ENCODE results near the gene PTPRM.

PTPRM gene

GRCh38 chr18:7557973-7558372 lies 9.1 kb upstream of the PTPRM start:
- Mint-ChIP-seq H3K4me3 (no peak overlapping the region), H3K4me1 (no peaks in the 10 kb centered on the region), H3K27me3 (peaks cover 6% of the 10 kb centered on the region), H3K27ac (no peak overlapping the region), H3K9me3 (no peaks in the 10 kb centered on the region), H3K36me3 (ENCODE audit: low read depth) (no peaks in the 10 kb centered on the region)
- ATAC-seq (no peak), DNase-seq (no peak)

- no peak for ATAC-seq
These were observed 8.3 kb upstream of the PTPRM start for GRCh38 chr18:7558769-7559168.

DNA sequence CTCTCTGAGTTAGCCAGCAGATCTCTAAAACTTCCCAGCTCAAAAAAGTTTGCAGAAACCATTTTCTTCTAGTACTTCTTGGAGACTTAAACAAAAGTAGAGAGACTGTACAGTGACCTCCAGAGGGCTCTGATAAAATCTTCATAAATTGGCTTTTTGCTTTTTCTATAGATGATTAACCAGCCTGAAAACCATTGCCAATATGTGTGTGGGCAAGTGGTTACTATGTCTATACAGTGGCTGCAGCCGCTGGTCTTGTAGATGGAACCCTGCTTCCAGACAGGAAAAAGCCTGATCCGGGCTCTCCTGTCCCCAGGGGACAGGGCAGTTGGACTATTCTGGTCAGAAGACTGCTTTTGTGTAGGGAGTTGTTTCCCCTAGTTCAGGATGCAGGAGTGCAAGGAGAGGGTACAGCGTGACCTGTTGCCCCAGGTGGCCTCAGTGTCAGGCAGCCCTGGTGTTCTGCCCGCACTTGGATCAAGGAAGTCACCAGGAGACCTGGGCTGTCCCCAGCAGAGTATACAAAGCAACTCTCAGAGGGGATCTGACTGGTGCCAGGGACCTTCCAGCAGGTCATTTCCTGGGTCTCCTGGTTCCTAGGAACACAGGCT lies 7.3 kb upstream of the PTPRM start:
- H3K36me3 Mint-ChIP-seq (ENCODE audit: low read depth) = no peaks in the 10 kb centered on the region
- ATAC-seq (no peak), DNase-seq (no peak)
- no peaks in the 10 kb centered on the region for H3K9me3 Mint-ChIP-seq
- no peak overlapping the region for H3K4me3 Mint-ChIP-seq
- peaks cover 10% of the 10 kb centered on the region for H3K27me3 Mint-ChIP-seq
- no peak overlapping the region for H3K27ac Mint-ChIP-seq
- H3K4me1 Mint-ChIP-seq = no peaks in the 10 kb centered on the region

More at GRCh38 chr18:7558769-7559168, 8.3 kb upstream of the PTPRM start:
- H3K9me3 Mint-ChIP-seq = no peaks in the 10 kb centered on the region
- no peaks in the 10 kb centered on the region for H3K4me1 Mint-ChIP-seq
- peaks cover 6% of the 10 kb centered on the region for H3K27me3 Mint-ChIP-seq
- H3K36me3 Mint-ChIP-seq (ENCODE audit: low read depth) = no peaks in the 10 kb centered on the region
- H3K4me3 Mint-ChIP-seq = no peak overlapping the region
- no peak overlapping the region for H3K27ac Mint-ChIP-seq
- DNase-seq = no peak

DNA sequence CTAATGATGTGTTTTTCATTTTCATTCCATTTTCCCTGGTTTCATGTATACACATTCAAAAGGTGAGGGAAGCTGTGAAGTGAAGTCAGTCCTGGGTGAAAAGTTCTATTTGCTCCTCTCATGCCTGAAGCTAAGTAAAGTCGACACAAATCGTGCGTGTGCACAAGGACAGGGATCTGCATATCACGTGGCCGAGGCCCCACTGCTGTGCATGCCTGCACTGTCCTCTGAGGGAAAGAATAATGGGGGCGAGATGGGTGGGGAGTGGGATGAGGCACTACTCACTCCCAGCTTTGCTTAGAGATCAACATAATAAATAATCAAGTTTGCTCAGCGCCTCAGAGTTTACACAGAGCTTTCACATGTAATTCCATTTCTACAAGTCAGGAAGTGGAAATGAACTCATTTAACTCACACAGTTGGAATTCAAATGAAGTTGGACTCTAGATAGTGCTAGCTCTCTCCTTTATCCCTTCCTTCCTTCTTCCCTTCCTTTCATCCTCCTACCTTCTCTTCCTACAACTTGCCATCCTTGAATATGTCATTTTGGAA lies 5.1 kb upstream of the PTPRM start:
- Mint-ChIP-seq H3K27me3 (peaks cover 26% of the 10 kb centered on the region), H3K4me1 (no peaks in the 10 kb centered on the region), H3K36me3 (ENCODE audit: low read depth) (no peaks in the 10 kb centered on the region), H3K4me3 (no peak overlapping the region), H3K9me3 (no peaks in the 10 kb centered on the region), H3K27ac (no peak overlapping the region)
- DNase-seq = no peak
- ATAC-seq = no peak

- DNase-seq = no peak
- H3K9me3 Mint-ChIP-seq = no peaks in the 10 kb centered on the region
- peaks cover 26% of the 10 kb centered on the region for H3K27me3 Mint-ChIP-seq
- no peaks in the 10 kb centered on the region for H3K36me3 Mint-ChIP-seq (ENCODE audit: low read depth)
- H3K4me1 Mint-ChIP-seq = no peaks in the 10 kb centered on the region
- H3K27ac Mint-ChIP-seq = no peak overlapping the region
- ATAC-seq = no peak
- H3K4me3 Mint-ChIP-seq = no peak overlapping the region
These were observed 4.6 kb upstream of the PTPRM start for GRCh38 chr18:7562491-7562890.

GRCh38 chr18:7565677-7566076 lies 1.4 kb upstream of the PTPRM start:
- peak overlapping the region; percentile 36 for H3K4me3 Mint-ChIP-seq

GRCh38 chr18:7566244-7566566 lies 911 bp upstream of the PTPRM start:
- H3K4me1 Mint-ChIP-seq = peaks cover 3% of the 10 kb centered on the region
- no peaks in the 10 kb centered on the region for H3K36me3 Mint-ChIP-seq (ENCODE audit: low read depth)
- DNase-seq = no peak
- no peaks in the 10 kb centered on the region for H3K9me3 Mint-ChIP-seq
- H3K27ac Mint-ChIP-seq = no peak overlapping the region
- ATAC-seq = no peak
- no peak overlapping the region for H3K4me3 Mint-ChIP-seq
- peaks cover 49% of the 10 kb centered on the region for H3K27me3 Mint-ChIP-seq

More at GRCh38 chr18:7565677-7566076, 1.4 kb upstream of the PTPRM start:
- H3K36me3 Mint-ChIP-seq (ENCODE audit: low read depth) = no peaks in the 10 kb centered on the region
- H3K4me1 Mint-ChIP-seq = peaks cover 3% of the 10 kb centered on the region
- no peaks in the 10 kb centered on the region for H3K9me3 Mint-ChIP-seq
- no peak for DNase-seq
- no peak for ATAC-seq
- H3K27ac Mint-ChIP-seq = no peak overlapping the region
- peaks cover 48% of the 10 kb centered on the region for H3K27me3 Mint-ChIP-seq

- Mint-ChIP-seq H3K4me1 (peaks cover 5% of the 10 kb centered on the region), H3K27me3 (peaks cover 43% of the 10 kb centered on the region), H3K36me3 (ENCODE audit: low read depth) (no peaks in the 10 kb centered on the region), H3K27ac (no peak overlapping the region), H3K4me3 (no peak overlapping the region), H3K9me3 (no peaks in the 10 kb centered on the region)
- ATAC-seq (peak; percentile 7), DNase-seq (peak; percentile 7)
These were observed 634 bp downstream of the PTPRM start for GRCh38 chr18:7567474-7568425.

GRCh38 chr18:7568426-7568825 lies 1.3 kb downstream of the PTPRM start:
- H3K36me3 Mint-ChIP-seq (ENCODE audit: low read depth) = no peaks in the 10 kb centered on the region
- no peaks in the 10 kb centered on the region for H3K9me3 Mint-ChIP-seq
- ATAC-seq (no peak), DNase-seq (peak; percentile 4)
- H3K27me3 Mint-ChIP-seq = peaks cover 47% of the 10 kb centered on the region
- H3K4me3 Mint-ChIP-seq = no peak overlapping the region
- H3K4me1 Mint-ChIP-seq = peaks cover 11% of the 10 kb centered on the region
- H3K27ac Mint-ChIP-seq = no peak overlapping the region

DNA sequence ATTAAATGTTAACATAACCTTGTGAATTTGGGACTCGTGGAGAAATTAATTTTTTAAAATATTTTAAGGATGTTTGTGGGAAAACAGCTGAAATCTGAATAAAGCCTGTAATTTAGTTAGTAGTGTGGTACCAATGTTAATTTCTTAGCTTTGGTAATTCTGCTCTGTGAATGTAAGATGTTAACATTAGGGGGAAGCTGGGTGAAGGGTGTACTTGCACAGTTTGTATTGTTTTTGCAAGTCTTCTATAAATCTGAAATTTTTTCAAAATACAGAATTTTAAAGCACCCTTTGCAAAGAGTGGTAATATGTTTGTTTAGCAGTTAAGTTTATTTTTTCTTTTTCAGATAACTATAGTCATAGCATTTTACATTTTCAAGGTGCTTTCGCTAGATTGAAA lies 4.5 kb downstream of the PTPRM start:
- Mint-ChIP-seq H3K36me3 (ENCODE audit: low read depth) (no peaks in the 10 kb centered on the region), H3K4me1 (peaks cover 11% of the 10 kb centered on the region), H3K9me3 (no peaks in the 10 kb centered on the region), H3K27me3 (peaks cover 27% of the 10 kb centered on the region), H3K27ac (no peak overlapping the region), H3K4me3 (no peak overlapping the region)
- ATAC-seq (no peak), DNase-seq (no peak)

DNA sequence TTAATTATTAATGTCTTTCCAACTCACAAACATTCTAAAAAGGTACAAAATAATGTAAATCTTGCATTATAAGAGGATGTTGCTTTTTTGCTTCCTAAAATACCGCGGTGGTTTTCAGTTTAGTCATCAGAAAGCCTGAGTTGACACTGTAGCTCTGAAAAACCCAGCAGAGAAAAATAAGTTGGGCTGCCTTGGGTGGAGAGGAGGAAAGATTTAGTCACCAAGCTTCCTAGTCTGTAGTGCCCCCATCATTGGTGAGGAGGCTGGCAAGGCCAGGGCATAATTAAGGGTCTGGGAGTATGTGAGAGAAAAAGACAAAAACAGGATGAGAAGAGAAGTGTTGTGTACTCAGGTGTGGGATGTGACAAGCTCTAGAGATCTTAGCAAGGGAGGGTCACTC lies 5.7 kb downstream of the PTPRM start:
- Mint-ChIP-seq H3K27ac (no peak overlapping the region), H3K4me3 (no peak overlapping the region), H3K27me3 (peaks cover 27% of the 10 kb centered on the region), H3K4me1 (peaks cover 11% of the 10 kb centered on the region), H3K9me3 (no peaks in the 10 kb centered on the region), H3K36me3 (ENCODE audit: low read depth) (no peaks in the 10 kb centered on the region)
- ATAC-seq = peak; percentile 71
- no peak for DNase-seq

GRCh38 chr18:7575465-7576028 lies 8.4 kb downstream of the PTPRM start:
- H3K27me3 Mint-ChIP-seq = peaks cover 6% of the 10 kb centered on the region

DNA sequence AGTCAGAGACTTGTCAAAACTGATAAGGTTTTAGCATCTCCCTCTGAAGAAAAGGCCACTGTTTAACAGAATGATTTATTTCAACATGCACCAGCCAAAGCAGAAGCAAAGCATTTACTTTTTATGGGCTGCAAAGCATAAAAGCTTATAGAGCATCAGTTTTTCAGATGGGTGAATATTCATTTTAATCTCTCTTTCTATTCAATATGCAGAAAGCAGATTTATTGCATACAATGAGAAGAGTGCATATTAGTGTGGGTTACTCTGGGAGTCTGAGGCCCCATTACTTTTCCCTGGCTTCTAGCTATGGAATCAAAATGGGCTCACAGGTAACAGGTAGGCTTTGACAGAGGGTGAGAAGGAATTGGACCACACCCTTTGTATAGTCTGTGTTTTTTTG lies 9.0 kb downstream of the PTPRM start:
- no peak overlapping the region for H3K27ac Mint-ChIP-seq
- peaks cover 4% of the 10 kb centered on the region for H3K27me3 Mint-ChIP-seq
- H3K4me1 Mint-ChIP-seq = peaks cover 8% of the 10 kb centered on the region
- ATAC-seq (no peak), DNase-seq (no peak)
- no peaks in the 10 kb centered on the region for H3K9me3 Mint-ChIP-seq
- H3K4me3 Mint-ChIP-seq = no peak overlapping the region
- no peaks in the 10 kb centered on the region for H3K36me3 Mint-ChIP-seq (ENCODE audit: low read depth)

More at GRCh38 chr18:7575465-7576028, 8.4 kb downstream of the PTPRM start:
- no peak overlapping the region for H3K27ac Mint-ChIP-seq
- H3K4me3 Mint-ChIP-seq = no peak overlapping the region
- ATAC-seq = no peak
- no peaks in the 10 kb centered on the region for H3K36me3 Mint-ChIP-seq (ENCODE audit: low read depth)
- H3K9me3 Mint-ChIP-seq = no peaks in the 10 kb centered on the region
- H3K4me1 Mint-ChIP-seq = peaks cover 8% of the 10 kb centered on the region
- no peak for DNase-seq

- no peak for ATAC-seq
- no peak overlapping the region for H3K4me3 Mint-ChIP-seq
- H3K27ac Mint-ChIP-seq = no peak overlapping the region
- H3K4me1 Mint-ChIP-seq = peaks cover 8% of the 10 kb centered on the region
- H3K36me3 Mint-ChIP-seq (ENCODE audit: low read depth) = no peaks in the 10 kb centered on the region
- no peak for DNase-seq
- no peaks in the 10 kb centered on the region for H3K9me3 Mint-ChIP-seq
- H3K27me3 Mint-ChIP-seq = peaks cover 4% of the 10 kb centered on the region
These were observed 9.6 kb downstream of the PTPRM start for GRCh38 chr18:7576685-7577084.

DNA sequence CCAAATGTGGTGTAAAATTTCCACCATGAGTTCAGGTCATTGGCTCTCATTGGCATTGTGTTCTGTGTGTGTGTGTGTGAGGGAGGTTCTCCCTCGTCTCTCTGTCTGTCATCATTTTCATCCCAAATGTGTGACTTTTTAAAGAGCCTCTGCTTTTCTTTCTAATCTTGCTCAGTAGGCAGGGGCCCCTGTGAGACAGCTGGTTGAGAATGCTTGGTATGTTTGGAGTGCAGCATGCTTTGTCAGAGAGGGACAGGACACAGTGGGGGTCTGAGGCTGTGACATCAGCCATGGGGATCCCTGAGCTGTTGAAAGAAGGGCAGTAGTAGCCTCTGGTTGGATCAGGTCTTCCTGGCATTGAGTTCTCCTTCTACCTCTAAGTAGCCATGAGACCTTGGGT lies 10.6 kb downstream of the PTPRM start:
- ATAC-seq (no peak), DNase-seq (no peak)
- H3K4me1 Mint-ChIP-seq = peaks cover 6% of the 10 kb centered on the region
- H3K36me3 Mint-ChIP-seq (ENCODE audit: low read depth) = no peaks in the 10 kb centered on the region
- no peaks in the 10 kb centered on the region for H3K9me3 Mint-ChIP-seq
- peaks cover 4% of the 10 kb centered on the region for H3K27me3 Mint-ChIP-seq
- H3K4me3 Mint-ChIP-seq = no peak overlapping the region
- no peak overlapping the region for H3K27ac Mint-ChIP-seq

Measured in activated naive CD8-positive, alpha-beta T cell treated with anti-CD3 and anti-CD28 coated beads, Interleukin-2, amount 50 U/mL, for 24 hours (primary cell).